ENCODE measurements around the gene THAP4. TPM values are rescaled to one million over a fixed set of nuclear protein-coding genes. Genes with fewer than 3 reads are reported as not detected.

Gene THAP4
- total RNA-seq, 2 experiments from 2014 or later: 32.3 to 37.4 TPM

- ChIA-PET CTCF (interaction anchor here (0.6 kb wide), 1 partner anchor 62 kb away, joined by 3 read pairs; no protein-coding TSS in a partner anchor), POLR2A (no interaction called here)
- Mint-ChIP-seq H3K4me1 (ENCODE audit: low read depth) (peaks cover 47% of the 10 kb centered on the region), H3K36me3 (ENCODE audit: low read depth) (peaks cover 12% of the 10 kb centered on the region), H3K27me3 (ENCODE audit: low read depth) (no peaks in the 10 kb centered on the region), H3K4me3 (no peak overlapping the region), H3K27ac (no peak overlapping the region), H3K9me3 (ENCODE audit: insufficient read depth) (no peaks in the 10 kb centered on the region)
- no peak for DNase-seq
- ATAC-seq: no peak
Measured at GRCh38 chr2:241615041-241615440, 21.9 kb downstream of the THAP4 start.

- ATAC-seq (no peak), DNase-seq (no peak)
- peaks cover 52% of the 10 kb centered on the region for H3K4me1 Mint-ChIP-seq (ENCODE audit: low read depth)
- POLR2A ChIA-PET: interaction anchor here (0.5 to 0.9 kb wide), 2 partner anchors 9 to 72 kb away, joined by 3 to 4 read pairs; no protein-coding TSS in a partner anchor
- no peaks in the 10 kb centered on the region for H3K9me3 Mint-ChIP-seq (ENCODE audit: insufficient read depth)
- no peaks in the 10 kb centered on the region for H3K27me3 Mint-ChIP-seq (ENCODE audit: low read depth)
- H3K36me3 Mint-ChIP-seq (ENCODE audit: low read depth): peaks cover 4% of the 10 kb centered on the region
- no peak overlapping the region for H3K27ac Mint-ChIP-seq
- CTCF ChIA-PET: no interaction called here
- no peak overlapping the region for H3K4me3 Mint-ChIP-seq
Measured at GRCh38 chr2:241613017-241613780, 23.8 kb downstream of the THAP4 start.

GRCh38 chr2:241612156-241613016 lies 24.6 kb downstream of the THAP4 start:
- Mint-ChIP-seq H3K27ac (no peak overlapping the region), H3K27me3 (ENCODE audit: low read depth) (no peaks in the 10 kb centered on the region)
- CTCF ChIA-PET: no interaction called here

GRCh38 chr2:241611062-241611461 lies 25.9 kb downstream of the THAP4 start:
- no peaks in the 10 kb centered on the region for H3K27me3 Mint-ChIP-seq (ENCODE audit: low read depth)
- ChIA-PET CTCF (interaction anchor here (1.0 kb wide), 1 partner anchor 19 kb away, joined by 4 read pairs; no protein-coding TSS in a partner anchor), POLR2A (interaction anchor here (0.6 kb wide), 1 partner anchor 50 kb away, joined by 3 read pairs; no protein-coding TSS in a partner anchor)
- DNase-seq (no peak), ATAC-seq (no peak)
- no peaks in the 10 kb centered on the region for H3K9me3 Mint-ChIP-seq (ENCODE audit: insufficient read depth)
- peaks cover 10% of the 10 kb centered on the region for H3K36me3 Mint-ChIP-seq (ENCODE audit: low read depth)
- peaks cover 34% of the 10 kb centered on the region for H3K4me1 Mint-ChIP-seq (ENCODE audit: low read depth)
- peak overlapping the region; percentile 63 for H3K4me3 Mint-ChIP-seq
- H3K27ac Mint-ChIP-seq: peak overlapping the region; percentile 76

More at GRCh38 chr2:241612156-241613016, 24.6 kb downstream of the THAP4 start:
- POLR2A ChIA-PET: interaction anchor here (0.6 to 0.9 kb wide), 2 partner anchors 30 to 244 kb away, joined by 3 to 5 read pairs; no protein-coding TSS in a partner anchor
- Mint-ChIP-seq H3K4me3 (no peak overlapping the region), H3K36me3 (ENCODE audit: low read depth) (peaks cover 7% of the 10 kb centered on the region), H3K4me1 (ENCODE audit: low read depth) (peaks cover 44% of the 10 kb centered on the region), H3K9me3 (ENCODE audit: insufficient read depth) (no peaks in the 10 kb centered on the region)
- ATAC-seq (no peak), DNase-seq (no peak)

- peak overlapping the region; percentile 76 for H3K27ac Mint-ChIP-seq
- ChIA-PET CTCF (interaction anchor here (0.6 to 2.6 kb wide), 7 partner anchors 8 to 288 kb away, joined by 3 to 17 read pairs (median 5); partner anchors contain the start of gene DTYMK), POLR2A (interaction anchor here (0.6 kb wide), 1 partner anchor 51 kb away, joined by 3 read pairs; no protein-coding TSS in a partner anchor)
- H3K4me1 Mint-ChIP-seq (ENCODE audit: low read depth): peaks cover 24% of the 10 kb centered on the region
- H3K27me3 Mint-ChIP-seq (ENCODE audit: low read depth): no peaks in the 10 kb centered on the region
- H3K9me3 Mint-ChIP-seq (ENCODE audit: insufficient read depth): no peaks in the 10 kb centered on the region
- DNase-seq (peak; percentile 95), ATAC-seq (peak; percentile 99)
- H3K36me3 Mint-ChIP-seq (ENCODE audit: low read depth): peaks cover 10% of the 10 kb centered on the region
- H3K4me3 Mint-ChIP-seq: peak overlapping the region; percentile 63
Measured at GRCh38 chr2:241609859-241610793, 26.8 kb downstream of the THAP4 start.

- H3K4me3 Mint-ChIP-seq: peak overlapping the region; percentile 49
- ChIA-PET CTCF (interaction anchor here (1.2 to 2.6 kb wide), 3 partner anchors 9 to 13 kb away, joined by 5 to 17 read pairs (median 5); no protein-coding TSS in a partner anchor), POLR2A (no interaction called here)
- peak; percentile 40 for DNase-seq
- no peak for ATAC-seq
- H3K27ac Mint-ChIP-seq: peak overlapping the region; percentile 11
- H3K4me1 Mint-ChIP-seq (ENCODE audit: low read depth): peaks cover 18% of the 10 kb centered on the region
- H3K27me3 Mint-ChIP-seq (ENCODE audit: low read depth): no peaks in the 10 kb centered on the region
- H3K9me3 Mint-ChIP-seq (ENCODE audit: insufficient read depth): no peaks in the 10 kb centered on the region
- H3K36me3 Mint-ChIP-seq (ENCODE audit: low read depth): peaks cover 11% of the 10 kb centered on the region
Measured at GRCh38 chr2:241608881-241609280, 28.1 kb downstream of the THAP4 start.

- POLR2A ChIA-PET: no interaction called here
- no peak overlapping the region for H3K4me3 Mint-ChIP-seq
- H3K9me3 Mint-ChIP-seq (ENCODE audit: insufficient read depth): no peaks in the 10 kb centered on the region
- peaks cover 18% of the 10 kb centered on the region for H3K4me1 Mint-ChIP-seq (ENCODE audit: low read depth)
- no peak overlapping the region for H3K27ac Mint-ChIP-seq
- H3K27me3 Mint-ChIP-seq (ENCODE audit: low read depth): no peaks in the 10 kb centered on the region
- ATAC-seq (no peak), DNase-seq (no peak)
- CTCF ChIA-PET: no interaction called here
- H3K36me3 Mint-ChIP-seq (ENCODE audit: low read depth): peaks cover 14% of the 10 kb centered on the region
Measured at GRCh38 chr2:241607162-241607885, 29.6 kb downstream of the THAP4 start.

- ATAC-seq: no peak
- CTCF ChIA-PET: no interaction called here
- H3K36me3 Mint-ChIP-seq (ENCODE audit: low read depth): peaks cover 19% of the 10 kb centered on the region
- POLR2A ChIA-PET: no interaction called here
- H3K9me3 Mint-ChIP-seq (ENCODE audit: insufficient read depth): no peaks in the 10 kb centered on the region
- no peak for DNase-seq
- peaks cover 18% of the 10 kb centered on the region for H3K4me1 Mint-ChIP-seq (ENCODE audit: low read depth)
- no peaks in the 10 kb centered on the region for H3K27me3 Mint-ChIP-seq (ENCODE audit: low read depth)
- no peak overlapping the region for H3K4me3 Mint-ChIP-seq
- H3K27ac Mint-ChIP-seq: no peak overlapping the region
Measured at GRCh38 chr2:241606186-241606585, 30.8 kb downstream of the THAP4 start.

- ATAC-seq (no peak), DNase-seq (no peak)
- Mint-ChIP-seq H3K9me3 (ENCODE audit: insufficient read depth) (no peaks in the 10 kb centered on the region), H3K27ac (no peak overlapping the region), H3K27me3 (ENCODE audit: low read depth) (no peaks in the 10 kb centered on the region), H3K4me3 (no peak overlapping the region), H3K4me1 (ENCODE audit: low read depth) (peaks cover 5% of the 10 kb centered on the region), H3K36me3 (ENCODE audit: low read depth) (peaks cover 28% of the 10 kb centered on the region)
- POLR2A ChIA-PET: no interaction called here
- CTCF ChIA-PET: no interaction called here
Measured at GRCh38 chr2:241603686-241604085, 33.3 kb downstream of the THAP4 start.

GRCh38 chr2:241602720-241603119 lies 34.2 kb downstream of the THAP4 start:
- Mint-ChIP-seq H3K27me3 (ENCODE audit: low read depth) (no peaks in the 10 kb centered on the region), H3K4me1 (ENCODE audit: low read depth) (no peaks in the 10 kb centered on the region), H3K36me3 (ENCODE audit: low read depth) (peaks cover 24% of the 10 kb centered on the region), H3K9me3 (ENCODE audit: insufficient read depth) (no peaks in the 10 kb centered on the region), H3K27ac (no peak overlapping the region), H3K4me3 (no peak overlapping the region)
- CTCF ChIA-PET: no interaction called here
- no peak for ATAC-seq
- no peak for DNase-seq
- POLR2A ChIA-PET: no interaction called here

GRCh38 chr2:241601841-241602240 lies 35.1 kb downstream of the THAP4 start:
- ChIA-PET POLR2A (no interaction called here), CTCF (no interaction called here)
- Mint-ChIP-seq H3K4me1 (ENCODE audit: low read depth) (no peaks in the 10 kb centered on the region), H3K36me3 (ENCODE audit: low read depth) (peaks cover 24% of the 10 kb centered on the region), H3K27me3 (ENCODE audit: low read depth) (no peaks in the 10 kb centered on the region), H3K27ac (no peak overlapping the region), H3K4me3 (no peak overlapping the region), H3K9me3 (ENCODE audit: insufficient read depth) (no peaks in the 10 kb centered on the region)
- no peak for ATAC-seq
- DNase-seq: no peak
